GM19452 (cell line): ENCODE measurements around the gene NYNRIN.

Source experiments
- ATAC-seq: cut with Tn5 transposase; IDR thresholded peaks from one replicate; pipeline ENCODE4 v1.9.1; 2021; ENCODE audit not compliant: unreplicated experiment

NYNRIN gene

DNA sequence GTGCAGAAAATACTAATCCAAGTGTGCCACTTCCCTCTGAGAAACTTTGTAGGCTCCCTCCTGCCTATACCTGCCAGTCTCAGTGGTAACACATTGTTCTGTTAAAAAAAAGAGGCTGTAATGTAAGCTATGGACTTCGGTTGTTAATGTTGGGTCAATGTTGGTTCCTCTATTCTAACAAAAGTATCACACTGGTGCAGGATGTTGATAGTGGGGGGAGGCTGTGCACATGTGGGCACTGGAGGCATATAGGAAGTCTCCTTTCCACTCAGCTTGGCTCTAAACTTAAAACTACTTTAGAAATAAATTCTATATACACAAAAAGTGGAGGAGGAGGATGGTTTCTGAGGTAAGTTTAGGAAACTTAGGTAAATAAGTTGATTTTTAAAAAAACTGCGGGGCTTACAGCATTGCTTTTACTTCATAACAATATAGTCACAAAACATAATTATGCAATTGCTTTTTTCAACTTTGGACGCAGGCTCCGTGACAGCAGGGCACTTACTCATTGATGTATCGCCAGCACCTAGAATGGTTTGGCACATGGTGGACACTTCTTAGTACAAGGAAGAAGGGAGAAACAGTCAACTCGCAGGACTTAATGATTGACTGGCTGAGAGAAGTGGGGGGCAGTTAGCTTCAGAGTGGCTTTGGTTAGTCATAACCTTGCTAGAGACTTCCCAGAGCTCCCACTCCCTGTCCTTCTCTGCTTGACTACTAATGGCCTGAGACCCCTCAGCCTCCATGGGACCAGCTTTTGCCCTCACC is 7.9 kb upstream of the NYNRIN start:
- no peak for ATAC-seq

DNA sequence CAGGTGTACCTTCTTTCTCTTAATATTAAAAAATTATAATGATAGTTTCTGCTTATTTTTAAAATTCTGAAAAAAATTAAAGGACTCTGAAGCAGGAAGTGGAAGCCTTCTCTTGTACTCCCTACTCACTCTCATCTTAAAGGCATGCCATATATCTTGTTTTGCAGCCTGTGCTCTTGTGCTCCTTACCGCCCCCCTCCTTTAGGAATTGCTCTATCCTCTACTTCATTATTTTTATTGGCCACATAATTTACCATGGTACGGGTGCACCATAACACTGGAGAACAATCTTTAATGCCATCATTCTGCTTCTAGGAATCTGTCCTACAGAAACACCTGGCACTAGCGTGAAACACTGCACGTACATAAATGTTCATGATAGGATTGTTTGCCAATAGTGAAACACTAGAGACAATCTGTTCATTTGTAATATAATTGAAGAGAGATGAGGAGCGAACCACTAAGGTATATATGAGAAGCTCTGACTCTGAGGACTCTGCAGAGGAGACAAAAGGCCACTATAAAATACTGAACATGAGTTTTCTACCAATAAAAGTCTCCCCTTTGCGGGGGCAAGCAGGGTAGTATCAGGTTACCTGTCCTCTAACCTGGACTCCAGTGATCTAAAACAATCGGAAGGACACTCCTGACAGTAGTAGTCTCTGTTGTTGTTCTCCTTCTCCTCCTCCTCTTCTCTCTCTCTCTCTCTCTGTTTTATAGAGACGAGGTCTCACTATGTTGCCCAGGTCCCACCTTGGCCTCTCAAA is 6.3 kb upstream of the NYNRIN start:
- no peak for ATAC-seq

DNA sequence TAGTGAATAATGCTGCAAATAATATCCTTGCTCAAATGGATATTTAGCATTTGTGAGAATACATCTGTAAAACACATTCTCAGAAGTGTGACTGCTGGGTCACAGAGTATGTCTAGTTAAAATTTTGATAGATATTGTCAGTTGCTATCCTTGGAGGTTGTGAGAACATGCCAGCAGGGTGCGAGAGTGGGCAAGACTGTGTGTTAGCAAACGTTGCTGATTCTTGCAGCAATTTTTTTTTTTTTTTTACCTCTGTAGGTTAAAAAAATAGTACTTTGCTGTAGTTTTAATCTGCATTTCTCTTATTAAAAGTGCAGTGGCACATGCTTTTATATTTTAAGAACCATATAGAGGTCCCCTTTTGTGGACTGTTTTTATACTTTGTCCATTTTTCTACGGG is 4.5 kb upstream of the NYNRIN start:
- ATAC-seq, result no peak

DNA sequence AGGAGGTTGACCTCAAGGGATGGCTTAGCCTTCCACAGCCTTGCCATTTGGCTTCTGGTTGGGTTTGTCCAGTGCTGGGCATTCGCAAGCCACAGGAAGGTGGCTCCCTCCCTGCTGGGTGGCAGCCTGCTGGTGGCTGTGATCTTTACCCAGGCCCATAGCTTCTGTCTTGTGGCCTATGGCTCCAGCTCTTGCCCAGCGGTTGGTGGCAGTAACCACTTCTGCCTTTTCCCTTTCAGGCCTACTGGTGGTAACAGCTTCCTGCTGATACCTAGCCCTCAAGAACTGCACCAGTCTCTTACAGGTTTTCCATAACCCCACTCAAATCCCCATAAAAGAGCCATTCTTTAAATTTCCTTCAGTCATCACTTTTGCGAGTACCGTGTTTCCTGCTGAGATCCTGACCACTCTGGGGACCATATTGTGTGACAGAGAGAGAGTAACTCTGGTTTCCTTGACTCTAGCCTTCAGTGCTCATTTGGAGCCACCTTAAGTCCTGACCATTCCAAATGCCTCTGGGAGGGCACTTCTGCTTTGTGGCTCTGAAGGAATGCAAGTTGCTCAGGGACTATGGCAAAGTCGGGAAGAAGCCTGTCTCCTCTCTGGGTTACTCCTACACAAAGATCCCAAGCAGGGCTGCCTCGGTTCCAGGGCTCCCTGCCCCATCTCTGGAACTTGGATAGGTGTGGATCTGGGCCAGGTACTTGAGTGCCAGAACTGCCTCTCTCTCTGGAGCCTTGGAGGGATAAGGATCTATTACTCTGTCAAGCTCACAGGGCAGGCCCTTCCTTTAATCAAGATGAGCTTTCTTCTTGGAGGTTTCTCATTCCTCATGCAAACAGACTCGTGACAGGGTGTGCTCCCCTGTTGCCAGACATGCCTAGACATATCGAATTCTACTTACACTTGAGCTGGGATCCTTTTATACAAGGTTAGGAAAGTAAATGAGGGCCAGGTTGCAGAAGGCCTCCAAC is 2.9 kb upstream of the NYNRIN start:
- no peak for ATAC-seq

DNA sequence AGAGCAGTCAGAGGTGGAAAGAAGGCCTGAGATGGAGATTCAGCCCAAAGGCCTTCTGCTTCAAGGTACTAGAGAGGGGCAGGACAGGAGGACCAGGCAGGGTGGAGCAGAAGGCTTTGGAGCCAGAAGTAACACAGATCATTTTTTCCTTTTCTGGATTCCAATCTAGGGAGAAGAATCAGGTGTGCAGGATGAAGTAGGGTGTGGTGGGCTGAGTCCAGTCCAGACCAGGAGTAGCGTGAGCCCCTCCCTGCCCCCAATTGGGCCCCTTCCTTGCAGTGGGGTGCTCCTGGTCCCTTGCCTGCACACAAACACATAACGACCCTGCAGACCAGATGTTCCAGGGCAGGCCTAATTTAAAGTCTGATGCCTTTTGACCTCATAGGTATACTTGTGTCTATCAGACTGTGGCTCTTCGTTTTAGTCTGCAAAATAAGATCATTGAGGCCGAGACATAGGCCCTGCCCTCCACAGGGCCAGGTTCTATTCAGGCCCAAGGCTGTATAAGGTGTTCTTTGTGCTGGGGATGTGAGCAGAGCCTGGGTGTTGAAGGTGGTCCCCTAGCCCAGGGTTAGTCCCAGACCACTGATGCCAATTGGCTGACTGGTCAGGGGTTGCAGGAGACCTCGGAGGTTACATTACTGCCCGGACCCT is 1.0 kb upstream of the NYNRIN start:
- no peak for ATAC-seq

DNA sequence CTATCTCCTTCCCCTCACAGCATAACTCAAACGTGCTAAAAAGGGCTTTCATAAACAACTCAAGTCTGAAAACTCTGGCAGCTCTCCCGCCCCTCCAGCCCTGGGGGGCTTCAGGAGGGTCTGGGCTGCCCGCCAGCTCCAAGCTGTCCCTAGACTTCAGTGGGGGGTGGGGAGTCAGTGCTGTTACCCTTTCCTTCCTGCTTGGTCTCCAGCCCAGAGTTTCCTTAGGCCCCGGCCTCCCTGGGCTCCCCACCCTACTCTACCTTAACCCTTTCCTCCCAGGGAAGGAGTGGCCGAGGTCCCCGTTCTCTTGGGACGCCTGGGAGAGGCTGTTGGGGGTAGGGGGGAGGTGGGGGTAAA is 530 bp upstream of the NYNRIN start:
- no peak for ATAC-seq

DNA sequence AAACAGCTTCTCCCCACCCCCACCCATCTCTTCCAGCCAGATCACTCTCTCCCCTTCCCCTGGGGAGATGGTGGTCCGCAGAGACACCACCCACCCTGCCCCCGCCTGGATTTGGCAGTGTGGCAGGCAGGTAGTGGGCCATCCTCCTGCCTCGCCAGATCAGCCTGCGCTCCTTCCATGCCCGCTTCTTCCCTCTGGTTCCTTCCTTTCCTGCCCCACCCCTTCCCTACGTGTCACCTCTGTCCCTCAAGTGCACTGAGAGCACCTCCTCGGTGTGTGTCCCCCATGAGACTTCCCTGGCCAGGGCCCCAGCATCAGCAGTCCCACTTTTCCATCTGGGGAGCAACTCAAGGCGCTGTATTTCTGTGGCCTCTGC is 632 bp downstream of the NYNRIN start:
- ATAC-seq, result no peak

DNA sequence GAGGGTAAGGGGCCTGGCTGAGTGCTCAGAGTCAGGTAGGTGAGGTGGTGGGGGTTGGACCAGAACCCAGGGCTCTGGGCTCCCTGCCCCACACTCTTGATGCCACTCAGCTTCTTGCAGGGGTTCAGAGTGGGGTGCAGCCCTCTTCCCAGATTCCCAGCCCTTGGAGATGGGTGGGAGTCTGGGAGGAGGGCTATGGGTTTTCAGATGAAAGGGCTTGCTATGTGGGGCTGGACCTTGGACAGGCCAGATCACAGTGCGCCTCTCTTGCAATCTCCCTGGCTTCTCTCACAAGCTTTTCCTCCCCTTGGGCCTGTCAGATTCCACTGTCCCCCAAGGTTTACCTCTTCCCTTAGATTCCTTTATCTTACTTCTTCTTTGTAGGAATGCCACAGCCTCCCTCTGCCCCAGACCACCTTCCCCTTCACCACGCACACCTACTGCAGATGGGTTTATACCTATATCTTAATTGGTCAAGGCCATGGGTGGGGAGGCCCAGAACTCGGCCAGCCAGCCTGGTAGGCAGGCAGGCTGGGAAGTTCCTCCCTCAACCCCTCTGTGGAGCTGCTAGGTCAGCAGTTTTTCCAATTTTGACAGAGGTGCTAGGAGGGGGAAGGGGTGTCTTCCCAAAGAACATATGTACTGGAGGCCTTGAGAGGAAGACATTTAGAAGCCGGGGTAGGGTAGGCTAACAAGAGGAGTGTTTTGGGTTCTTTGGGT is 1.4 kb downstream of the NYNRIN start:
- ATAC-seq, result no peak

DNA sequence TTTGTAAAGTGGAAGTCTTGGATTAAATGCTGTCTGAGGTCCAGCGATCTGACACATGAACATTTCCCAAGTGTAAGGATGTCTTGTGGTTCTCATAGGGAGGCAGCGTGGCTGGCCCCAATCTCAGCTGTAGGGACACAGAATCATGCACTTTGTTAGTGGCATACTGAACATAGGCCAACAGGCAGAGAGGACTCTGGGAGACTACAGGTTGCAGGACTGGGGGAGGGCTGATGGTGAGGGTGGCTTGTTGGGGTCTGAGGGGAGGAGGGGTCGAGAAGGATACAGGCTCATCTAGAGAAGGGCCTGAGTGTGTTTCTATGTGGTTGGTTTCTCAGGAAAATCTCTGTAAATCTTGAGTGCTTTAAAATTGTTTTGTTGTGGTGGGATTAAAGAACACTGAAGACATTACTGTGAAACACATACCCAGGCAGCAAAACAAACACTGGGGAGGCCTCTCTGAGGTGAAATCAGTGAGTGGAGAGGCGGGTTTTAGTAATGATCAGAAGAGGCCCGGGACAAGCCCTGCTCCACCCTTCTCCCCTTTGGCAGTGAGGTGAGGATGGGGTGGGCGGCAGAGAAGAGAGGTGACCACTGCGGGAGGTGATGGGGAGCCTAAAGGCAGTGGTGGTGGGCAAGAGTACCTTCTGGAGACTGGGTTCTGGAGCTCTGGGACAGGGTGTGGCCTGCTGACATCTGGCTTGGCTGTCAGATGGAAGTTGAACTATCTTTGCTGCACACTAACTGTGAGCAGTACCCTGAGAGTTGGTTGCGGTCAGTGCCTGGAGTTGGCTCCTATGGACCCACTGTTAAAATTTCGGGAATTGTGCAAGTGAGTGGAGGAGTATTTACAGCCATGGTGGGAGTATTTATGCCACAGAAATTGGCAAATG is 3.3 kb downstream of the NYNRIN start:
- ATAC-seq, result no peak

DNA sequence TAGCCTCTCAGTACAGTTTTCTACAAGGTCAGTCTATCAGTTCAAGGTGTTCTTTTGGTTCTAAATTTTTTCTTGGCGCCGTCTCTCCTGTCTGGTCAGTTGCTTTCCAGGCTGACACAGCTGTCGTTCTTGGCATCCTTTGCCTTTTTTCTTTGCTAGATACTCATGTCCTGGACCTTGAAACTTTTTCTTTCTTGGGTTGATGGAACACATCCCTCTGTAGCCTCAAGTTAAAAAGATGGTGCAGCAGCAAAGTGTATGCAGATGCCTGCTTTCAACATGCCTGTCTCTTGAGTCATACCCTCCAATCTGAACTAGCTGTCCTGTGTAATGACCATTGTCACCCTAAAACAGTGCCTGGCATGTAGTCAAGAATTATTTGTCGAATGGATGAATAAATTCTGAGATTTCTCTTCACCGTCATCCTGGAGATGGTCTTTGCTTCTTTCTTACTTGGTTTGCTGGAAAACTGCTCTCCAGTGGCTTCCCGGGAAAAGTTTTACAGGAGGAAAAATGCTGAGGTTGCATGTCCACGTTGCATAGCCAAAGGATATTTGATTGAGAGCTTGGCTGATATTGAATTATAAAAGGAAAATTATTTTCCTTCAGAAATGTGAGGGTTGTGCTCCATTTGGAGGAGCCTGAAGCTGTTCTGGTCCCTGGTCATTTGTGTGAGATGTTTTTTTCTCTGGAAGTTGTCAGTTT is 4.6 kb downstream of the NYNRIN start:
- ATAC-seq, result no peak

DNA sequence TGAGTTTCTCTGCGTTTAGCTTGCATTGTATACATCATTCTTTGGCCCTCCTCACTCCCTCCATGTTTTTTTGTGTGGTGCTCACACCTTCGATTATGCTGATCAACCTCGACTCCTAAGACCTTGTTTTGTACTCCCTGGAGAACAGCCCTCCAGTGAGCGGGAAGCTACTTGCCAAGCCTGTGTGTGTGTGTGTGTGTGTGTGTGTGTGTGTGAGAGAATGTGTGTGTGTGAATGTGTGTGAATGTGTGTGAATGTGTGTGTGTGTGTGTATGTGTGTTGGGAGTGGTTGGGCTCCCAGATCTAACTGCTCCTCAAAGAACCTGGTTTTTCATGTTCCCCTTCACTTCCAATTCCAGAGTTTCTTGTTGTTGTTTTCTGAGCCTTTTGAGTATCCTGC is 6.0 kb downstream of the NYNRIN start:
- ATAC-seq, result no peak

DNA sequence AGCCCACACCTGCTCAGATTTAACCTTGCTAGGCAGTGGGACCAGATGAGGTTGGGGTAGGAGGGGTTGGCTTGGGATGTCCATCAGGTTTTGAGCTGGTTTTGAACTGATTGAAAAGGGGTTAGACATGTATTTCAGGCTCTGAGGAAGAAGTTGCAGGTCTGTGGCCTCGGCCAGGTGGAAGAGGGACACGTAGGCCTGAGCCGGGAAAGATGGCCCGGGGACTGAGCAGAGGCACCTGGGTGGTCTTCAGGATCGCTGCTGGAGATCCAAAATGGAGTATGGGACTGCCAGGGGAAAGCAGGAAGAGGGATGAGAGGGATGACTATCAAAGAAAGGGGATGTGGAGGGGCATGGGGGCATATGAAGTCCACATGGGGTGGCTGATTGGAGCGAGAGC is 7.6 kb downstream of the NYNRIN start:
- ATAC-seq, result no peak

DNA sequence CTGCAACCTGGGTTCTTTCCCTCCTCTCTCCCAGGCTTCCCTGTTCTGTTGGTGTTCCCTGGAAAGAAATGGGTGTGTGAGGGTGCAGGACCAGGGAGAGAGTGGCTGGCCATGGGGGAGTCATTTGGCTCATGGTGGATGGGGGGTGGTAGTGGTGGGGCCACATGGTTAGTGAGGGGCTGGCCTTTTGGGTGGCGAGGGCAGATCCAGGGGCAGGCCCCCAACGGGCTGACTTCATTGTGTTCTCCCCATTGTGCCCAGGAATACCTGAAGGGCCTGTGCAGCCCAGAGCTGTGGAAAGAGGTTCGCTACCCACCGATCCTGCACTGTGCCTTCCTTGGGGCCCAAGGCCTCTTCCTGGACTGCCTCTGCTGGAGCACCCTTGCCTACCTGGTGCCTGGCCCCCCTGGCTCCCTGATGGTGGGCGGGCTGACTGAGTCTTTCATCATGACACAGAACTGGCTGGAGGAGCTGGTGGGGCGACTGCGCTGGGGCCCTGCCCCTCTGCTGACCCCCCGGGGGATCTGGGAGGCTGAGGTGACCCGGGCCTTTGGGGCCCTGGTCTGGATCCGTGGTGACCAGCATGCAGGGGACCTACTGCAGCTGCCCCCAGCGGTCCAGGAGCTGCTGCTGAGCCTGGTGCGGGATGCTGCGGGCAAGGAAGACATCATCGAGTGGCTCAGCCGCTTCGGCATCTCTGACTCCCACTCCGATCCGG is 9.0 kb downstream of the NYNRIN start:
- no peak for ATAC-seq

DNA sequence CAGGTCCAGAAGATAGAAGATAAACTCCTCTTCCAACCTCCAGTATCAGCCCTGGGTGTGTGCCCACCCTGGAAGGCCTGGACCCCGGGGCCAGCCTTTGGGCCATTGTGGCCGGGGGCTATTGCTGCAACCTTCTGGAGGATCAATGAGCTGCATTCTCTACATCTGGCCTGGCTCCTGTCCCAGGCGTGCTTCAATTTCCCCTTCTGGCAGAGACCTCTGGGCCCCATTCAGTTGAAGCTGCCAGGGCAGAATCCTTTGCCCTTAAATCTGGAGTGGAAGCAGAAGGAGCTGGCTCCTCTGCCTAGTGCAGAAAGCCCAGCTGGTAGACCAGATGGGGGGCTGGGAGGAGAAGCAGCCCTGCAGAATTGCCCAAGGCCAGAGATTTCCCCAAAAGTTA is 10.0 kb downstream of the NYNRIN start:
- ATAC-seq, result no peak

DNA sequence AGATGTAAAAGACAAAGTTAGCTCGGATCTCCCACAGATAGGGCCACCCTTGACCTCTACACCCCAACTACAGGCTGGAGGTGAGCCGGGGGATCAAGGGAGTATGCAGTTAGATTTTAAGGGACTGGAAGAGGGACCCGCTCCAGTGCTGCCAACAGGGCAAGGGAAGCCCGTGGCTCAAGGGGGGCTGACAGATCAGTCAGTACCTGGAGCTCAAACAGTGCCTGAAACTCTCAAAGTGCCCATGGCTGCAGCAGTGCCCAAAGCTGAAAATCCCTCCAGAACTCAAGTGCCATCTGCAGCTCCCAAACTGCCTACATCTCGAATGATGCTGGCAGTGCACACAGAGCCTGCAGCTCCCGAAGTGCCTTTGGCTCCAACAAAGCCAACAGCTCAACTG is 10.4 kb downstream of the NYNRIN start:
- no peak for ATAC-seq

DNA sequence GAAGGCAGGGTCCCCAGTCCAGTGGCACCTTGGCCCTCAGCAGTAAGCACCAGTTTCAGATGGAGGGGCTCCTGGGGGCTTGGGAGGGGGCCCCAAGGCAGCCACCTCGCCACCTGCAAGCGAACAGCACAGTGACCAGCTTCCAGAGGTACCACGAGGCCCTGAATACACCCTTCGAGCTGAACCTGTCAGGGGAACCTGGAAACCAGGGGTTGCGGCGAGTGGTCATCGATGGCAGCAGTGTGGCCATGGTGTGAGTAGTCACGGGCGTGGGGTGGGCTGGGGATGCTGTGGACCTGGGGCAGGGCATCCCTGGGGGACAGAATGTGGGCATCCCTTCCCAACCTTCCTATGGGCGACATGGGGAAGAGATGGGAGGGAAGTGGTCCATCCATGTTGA is 11.2 kb downstream of the NYNRIN start:
- no peak for ATAC-seq

DNA sequence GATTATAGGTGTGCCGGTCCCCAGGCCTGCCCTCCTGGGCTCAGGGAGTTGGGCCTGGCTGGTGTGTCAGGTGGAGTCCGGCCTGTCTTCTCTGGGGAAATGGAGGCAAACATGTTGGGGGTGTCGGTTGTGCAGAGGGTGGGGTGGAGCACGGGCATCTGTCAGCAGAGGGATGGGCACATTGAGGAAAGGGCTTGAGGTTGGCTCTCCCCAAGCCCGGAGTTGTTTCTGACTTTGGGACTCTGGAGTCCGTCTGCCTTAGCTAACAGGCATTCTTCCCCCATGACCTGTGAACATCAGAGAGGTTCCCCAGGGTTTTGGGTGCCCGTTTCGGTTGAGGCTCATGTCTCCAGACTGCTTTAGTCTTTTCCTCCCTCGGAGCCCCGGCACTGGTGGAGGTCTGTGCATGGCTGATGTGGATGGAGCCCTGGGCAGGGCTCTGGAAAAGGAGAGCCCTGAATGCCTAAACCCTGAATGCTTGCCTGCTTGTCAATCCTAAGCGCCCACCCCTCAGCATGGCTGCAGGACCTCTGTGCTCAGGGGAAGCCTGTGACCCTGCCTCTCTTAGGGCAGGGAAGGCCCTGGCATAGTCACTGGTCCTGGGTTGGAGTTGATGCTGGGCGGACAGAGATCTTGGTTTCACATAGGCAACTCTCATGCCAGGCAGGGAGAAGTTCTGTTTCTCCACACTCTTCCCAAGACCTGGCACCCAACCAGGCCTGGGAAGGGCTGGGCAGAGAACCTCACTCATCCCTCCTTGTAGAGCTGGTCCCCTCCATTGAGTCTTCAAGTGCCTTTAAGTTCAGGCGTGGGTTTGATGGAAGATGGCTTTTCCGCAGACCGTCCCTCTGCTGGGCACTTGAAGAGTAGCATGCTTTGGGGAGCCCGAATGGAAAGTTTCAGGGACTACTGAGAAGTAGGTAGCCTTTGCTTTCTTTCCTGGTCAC is 12.9 kb downstream of the NYNRIN start:
- ATAC-seq, result no peak
